ENCODE measurements around the gene UGT1A4. TPM values are rescaled to one million over a fixed set of nuclear protein-coding genes. Genes with fewer than 3 reads are reported as not detected.

UGT1A4 gene
- total RNA-seq, 3 donors from 2014 or later (not counting 1 experiment from before 2014, with no cell fraction given): not detected

DNA sequence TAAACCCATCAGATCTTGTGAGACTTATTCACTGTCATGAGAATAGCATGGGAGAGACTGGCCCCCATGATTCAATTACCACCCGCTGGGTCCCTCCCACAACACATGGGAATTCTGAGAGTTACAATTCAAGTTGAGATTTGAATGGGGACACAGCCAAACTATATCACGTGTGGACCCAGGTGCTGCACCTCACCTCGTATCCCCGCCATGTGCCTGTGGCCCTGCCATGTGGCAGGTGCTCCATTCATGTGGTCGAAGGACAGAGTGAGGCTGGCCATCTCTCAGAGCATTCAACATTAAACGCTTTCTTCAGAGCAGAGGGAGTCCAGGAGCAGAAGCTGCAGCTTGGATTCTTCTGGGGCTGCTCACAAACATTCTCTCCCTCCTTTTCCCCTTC is 91.8 kb downstream of the UGT1A4 start:
- DNase-seq: no peak
- H3K27me3 ChIP-seq (ENCODE audit: control insufficient read depth, insufficient read depth, low read length): no peaks in the 10 kb centered on the region
- TF ChIP-seq, protein P1, sequence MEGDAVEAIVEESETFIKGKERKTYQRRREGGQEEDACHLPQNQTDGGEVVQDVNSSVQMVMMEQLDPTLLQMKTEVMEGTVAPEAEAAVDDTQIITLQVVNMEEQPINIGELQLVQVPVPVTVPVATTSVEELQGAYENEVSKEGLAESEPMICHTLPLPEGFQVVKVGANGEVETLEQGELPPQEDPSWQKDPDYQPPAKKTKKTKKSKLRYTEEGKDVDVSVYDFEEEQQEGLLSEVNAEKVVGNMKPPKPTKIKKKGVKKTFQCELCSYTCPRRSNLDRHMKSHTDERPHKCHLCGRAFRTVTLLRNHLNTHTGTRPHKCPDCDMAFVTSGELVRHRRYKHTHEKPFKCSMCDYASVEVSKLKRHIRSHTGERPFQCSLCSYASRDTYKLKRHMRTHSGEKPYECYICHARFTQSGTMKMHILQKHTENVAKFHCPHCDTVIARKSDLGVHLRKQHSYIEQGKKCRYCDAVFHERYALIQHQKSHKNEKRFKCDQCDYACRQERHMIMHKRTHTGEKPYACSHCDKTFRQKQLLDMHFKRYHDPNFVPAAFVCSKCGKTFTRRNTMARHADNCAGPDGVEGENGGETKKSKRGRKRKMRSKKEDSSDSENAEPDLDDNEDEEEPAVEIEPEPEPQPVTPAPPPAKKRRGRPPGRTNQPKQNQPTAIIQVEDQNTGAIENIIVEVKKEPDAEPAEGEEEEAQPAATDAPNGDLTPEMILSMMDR (IDR thresholded peaks at IDR 0.05): no peak
- Mint-ChIP-seq H3K27ac (no peak overlapping the region), H3K9me3 (no peaks in the 10 kb centered on the region), H3K36me3 (no peaks in the 10 kb centered on the region), H3K27me3 (ENCODE audit: low read depth in 2 of 2) (peaks cover 8 to 27% of the 10 kb centered on the region in 2 donors), H3K4me3 (no peak overlapping the region), H3K4me1 (no peaks in the 10 kb centered on the region)
- no peak overlapping the region for H3K27ac ChIP-seq (ENCODE audit: low read length)
- WGBS (ENCODE audit: insufficient coverage): 86% methylated on average over 5 of the region's 6 CpGs
- H3K9me3 ChIP-seq (ENCODE audit: control insufficient read depth, insufficient read depth, low read length): no peaks in the 10 kb centered on the region
- intact Hi-C loops (cut with micrococcal nuclease): no loop called here
- no peak for ATAC-seq
- H3K4me1 ChIP-seq (ENCODE audit: control insufficient read depth, insufficient read depth, low read length): no peaks in the 10 kb centered on the region
- H3K4me3 ChIP-seq (ENCODE audit: low read length): no peak overlapping the region
- no peaks in the 10 kb centered on the region for H3K36me3 ChIP-seq (ENCODE audit: control insufficient read depth, insufficient read depth, low read length)

DNA sequence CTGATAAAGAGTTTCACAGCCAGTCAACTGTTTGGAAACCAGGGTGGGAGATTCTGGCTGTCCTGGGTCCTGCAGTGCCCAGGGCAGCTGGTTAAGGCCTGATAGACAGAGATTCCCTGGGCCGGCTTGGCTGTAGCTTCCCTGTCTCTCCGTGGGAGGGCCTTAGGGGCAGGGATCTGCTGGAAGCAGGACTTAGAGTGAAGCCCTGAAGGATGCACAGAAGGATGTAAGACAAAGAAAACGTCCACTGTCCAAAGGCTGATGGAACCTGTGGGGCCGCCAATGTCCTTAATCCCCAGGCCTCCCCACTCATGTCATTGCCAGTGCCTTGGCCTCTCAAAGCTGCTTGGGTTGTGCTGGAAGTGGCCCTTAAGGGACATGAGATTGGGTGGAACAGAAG is 92.6 kb downstream of the UGT1A4 start:
- no peak overlapping the region for H3K4me3 ChIP-seq (ENCODE audit: low read length)
- TF ChIP-seq, protein P1 (IDR thresholded peaks at IDR 0.05): no peak
- H3K9me3 ChIP-seq (ENCODE audit: control insufficient read depth, insufficient read depth, low read length): no peaks in the 10 kb centered on the region
- Mint-ChIP-seq H3K36me3 (no peaks in the 10 kb centered on the region), H3K4me3 (no peak overlapping the region), H3K27me3 (ENCODE audit: low read depth in 2 of 2) (peaks cover 8 to 27% of the 10 kb centered on the region in 2 donors), H3K9me3 (no peaks in the 10 kb centered on the region), H3K27ac (no peak overlapping the region), H3K4me1 (no peaks in the 10 kb centered on the region)
- intact Hi-C loops (cut with micrococcal nuclease): no loop called here
- no peaks in the 10 kb centered on the region for H3K36me3 ChIP-seq (ENCODE audit: control insufficient read depth, insufficient read depth, low read length)
- WGBS (ENCODE audit: insufficient coverage): 86% methylated on average over 4 of the region's 4 CpGs
- ATAC-seq: no peak
- no peaks in the 10 kb centered on the region for H3K27me3 ChIP-seq (ENCODE audit: control insufficient read depth, insufficient read depth, low read length)
- H3K27ac ChIP-seq (ENCODE audit: low read length): no peak overlapping the region
- H3K4me1 ChIP-seq (ENCODE audit: control insufficient read depth, insufficient read depth, low read length): no peaks in the 10 kb centered on the region
- DNase-seq: no peak

DNA sequence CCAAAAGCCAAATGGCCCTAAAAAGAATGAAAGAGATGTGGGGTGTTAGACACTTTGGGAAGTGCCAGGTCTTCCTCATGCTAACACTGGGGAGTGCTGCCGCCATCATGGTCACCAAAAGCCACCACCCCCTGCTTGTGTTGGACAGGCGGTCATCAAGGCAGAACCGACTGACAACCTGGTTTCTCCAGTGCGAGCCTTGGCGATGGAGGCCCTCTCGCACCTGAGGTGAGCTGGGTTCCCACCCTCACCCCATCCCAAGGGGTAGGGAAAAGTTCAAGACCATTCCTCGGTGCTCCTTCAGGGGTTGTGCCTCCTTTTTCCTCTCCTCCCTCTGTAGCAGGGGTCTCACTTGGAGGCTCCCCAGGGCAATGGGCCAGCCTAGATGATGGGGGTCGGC is 93.2 kb downstream of the UGT1A4 start:
- no peaks in the 10 kb centered on the region for H3K9me3 Mint-ChIP-seq
- no peaks in the 10 kb centered on the region for H3K27me3 ChIP-seq (ENCODE audit: control insufficient read depth, insufficient read depth, low read length)
- WGBS (ENCODE audit: insufficient coverage): 91% methylated on average over 8 of the region's 8 CpGs
- H3K27me3 Mint-ChIP-seq (ENCODE audit: low read depth in 2 of 2): peaks cover 8 to 28% of the 10 kb centered on the region in 2 donors
- H3K9me3 ChIP-seq (ENCODE audit: control insufficient read depth, insufficient read depth, low read length): no peaks in the 10 kb centered on the region
- H3K27ac ChIP-seq (ENCODE audit: low read length): no peak overlapping the region
- H3K27ac Mint-ChIP-seq: no peak overlapping the region
- H3K36me3 ChIP-seq (ENCODE audit: control insufficient read depth, insufficient read depth, low read length): no peaks in the 10 kb centered on the region
- intact Hi-C loops (cut with micrococcal nuclease): no loop called here
- H3K4me3 ChIP-seq (ENCODE audit: low read length): no peak overlapping the region
- DNase-seq (no peak), ATAC-seq (no peak)
- TF ChIP-seq, protein P1 (IDR thresholded peaks at IDR 0.05): no peak
- no peaks in the 10 kb centered on the region for H3K4me1 ChIP-seq (ENCODE audit: control insufficient read depth, insufficient read depth, low read length)
- no peaks in the 10 kb centered on the region for H3K4me1 Mint-ChIP-seq
- H3K4me3 Mint-ChIP-seq: no peak overlapping the region
- H3K36me3 Mint-ChIP-seq: no peaks in the 10 kb centered on the region

All from natural killer cell (primary cell).